OCI-M2 (cell line): Measurements from ENCODE around the gene SCN3A.

ENCODE experiments used
- DNase-seq: peaks from one replicate; lab custom pipeline; 2025; ENCODE audit not compliant: unreplicated experiment; lab: John Stamatoyannopoulos, UW

SCN3A gene

DNA sequence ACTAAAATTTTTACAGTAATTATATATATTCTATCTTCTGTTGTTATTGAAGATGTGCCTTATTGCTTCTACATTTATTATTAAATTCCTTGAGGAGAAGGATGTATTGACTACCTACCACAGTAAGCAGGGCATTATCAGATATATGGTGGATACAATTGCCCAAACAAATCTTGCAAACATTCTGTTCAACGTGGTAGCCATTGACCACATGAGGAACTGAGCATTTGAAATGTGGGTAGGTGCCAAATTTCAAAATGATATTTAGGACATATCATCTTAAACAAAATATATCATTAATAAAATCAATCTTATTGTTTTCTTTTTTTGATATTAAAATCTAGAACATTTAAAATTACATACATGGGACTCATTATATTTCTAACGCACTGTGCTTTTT is 11.1 kb downstream of the SCN3A start:
- no peak for DNase-seq

DNA sequence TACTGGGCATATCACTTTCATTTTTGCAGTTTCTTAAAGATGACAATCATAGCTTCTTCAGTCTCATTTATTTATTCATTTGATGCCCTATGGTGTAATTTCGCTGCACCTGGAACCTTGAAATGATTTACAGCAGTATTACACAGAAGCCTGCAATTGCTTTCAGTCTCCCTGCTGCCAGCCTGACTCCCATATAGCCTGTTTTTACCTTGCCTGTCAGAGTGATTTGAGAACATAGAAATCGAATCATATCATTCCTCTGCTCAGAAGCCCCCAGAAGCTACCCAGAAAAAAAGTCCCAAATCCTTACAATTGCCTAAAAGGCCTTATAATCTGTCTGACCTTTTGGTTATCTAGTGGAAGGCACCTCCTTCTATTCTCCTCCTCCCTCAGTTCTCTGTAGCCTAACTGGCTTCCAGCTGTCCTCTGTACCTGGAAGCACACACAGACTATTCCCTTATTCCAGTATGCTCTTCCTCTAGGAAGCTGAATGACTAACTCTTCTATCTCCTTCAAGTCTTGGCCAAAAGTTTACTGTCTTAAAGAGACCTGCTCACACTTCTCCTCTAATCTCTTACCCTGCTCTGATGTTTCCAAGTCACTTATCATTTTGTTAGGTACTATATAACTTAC is 12.6 kb downstream of the SCN3A start:
- DNase-seq: no peak

DNA sequence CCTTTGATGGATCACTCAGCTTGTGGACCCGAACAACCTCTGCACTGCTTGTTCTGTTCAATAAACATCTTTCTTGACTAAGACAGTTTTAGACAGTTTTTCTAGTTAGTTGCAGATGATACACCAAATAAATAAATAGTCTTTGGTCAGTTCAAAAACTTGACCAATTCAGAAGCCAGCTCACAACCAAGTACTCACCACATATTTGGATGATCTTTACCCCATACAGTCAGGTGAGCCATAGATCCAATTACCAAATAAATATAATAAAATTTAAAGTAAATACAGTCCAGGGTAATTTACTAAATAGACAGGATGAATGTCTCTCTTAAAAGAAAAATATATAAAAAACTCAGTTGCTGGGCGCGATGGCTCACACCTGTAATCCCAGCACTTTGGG is 18.2 kb downstream of the SCN3A start:
- DNase-seq: no peak

DNA sequence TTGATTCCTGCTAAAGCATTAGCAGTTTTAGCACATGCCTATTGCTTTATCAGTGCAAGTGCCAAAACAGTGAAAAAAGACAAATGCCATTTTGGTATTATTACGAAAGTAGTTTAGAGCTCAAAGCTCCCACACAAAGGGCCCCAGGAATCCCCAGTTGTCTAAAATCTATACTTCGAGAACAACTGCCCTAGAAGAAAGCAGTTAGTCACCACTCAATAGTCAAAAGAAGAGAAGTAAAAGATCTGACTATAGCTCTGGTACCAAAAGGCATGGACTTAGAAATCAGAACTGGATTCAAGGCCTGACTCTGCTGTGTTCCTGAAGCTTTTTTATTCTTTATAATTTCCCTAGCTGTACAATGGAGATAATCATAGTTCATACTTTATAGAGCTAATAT is 21.8 kb downstream of the SCN3A start:
- no peak for DNase-seq

DNA sequence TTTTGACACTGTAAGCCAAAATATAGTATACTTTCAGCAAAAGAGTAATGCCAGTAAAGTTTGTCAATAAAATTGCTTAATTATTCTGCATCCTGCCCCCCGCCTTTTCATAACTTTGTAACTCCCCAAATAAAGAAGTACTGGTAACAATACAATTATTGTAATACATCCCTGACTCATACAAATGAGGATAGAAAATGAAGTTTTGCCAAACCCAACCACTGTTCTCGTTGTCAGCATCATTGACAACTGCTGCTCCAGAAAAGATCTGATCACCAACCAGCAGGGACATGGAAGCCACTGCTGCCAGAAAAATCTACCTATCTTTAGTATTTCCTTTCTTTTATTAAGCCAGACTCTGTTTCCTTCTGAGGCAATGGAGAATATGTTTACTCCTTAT is 27.1 kb downstream of the SCN3A start:
- no peak for DNase-seq

DNA sequence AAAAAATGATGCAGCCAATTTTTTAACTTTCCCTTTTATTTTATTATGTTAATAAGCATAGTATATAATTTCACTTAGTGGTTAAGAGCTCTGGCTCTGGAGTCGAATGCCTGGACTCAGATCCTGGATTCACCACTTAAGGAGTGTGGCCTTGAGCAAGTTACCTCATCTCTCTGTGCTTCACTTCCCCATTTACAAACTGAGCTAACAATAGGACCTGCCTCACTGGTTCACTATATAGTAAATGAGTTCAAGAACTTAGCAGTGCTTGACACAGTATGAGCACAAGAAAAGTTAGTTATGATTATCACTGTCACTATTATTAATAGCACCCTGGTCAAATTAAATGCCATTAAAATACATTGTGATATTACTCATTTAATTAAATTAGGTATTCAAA is 30.6 kb downstream of the SCN3A start:
- DNase-seq: no peak

DNA sequence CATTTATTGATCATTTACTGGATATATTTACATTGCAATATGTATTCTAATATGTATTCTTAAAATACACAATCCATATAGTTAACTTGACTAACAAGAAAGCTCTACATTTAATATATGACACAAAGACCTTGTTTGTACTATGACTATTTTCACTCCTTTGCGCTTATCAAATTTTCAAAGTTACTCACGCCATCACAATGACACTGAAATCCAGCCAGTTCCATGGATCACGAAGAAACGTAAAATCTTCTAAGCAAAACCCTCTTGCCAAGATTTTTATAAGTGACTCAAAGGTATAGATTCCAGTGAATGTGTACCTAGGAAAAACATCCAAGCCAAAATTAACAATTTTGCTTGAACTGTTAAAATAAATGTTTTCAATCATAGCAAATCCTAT is 39.6 kb downstream of the SCN3A start:
- no peak for DNase-seq

DNA sequence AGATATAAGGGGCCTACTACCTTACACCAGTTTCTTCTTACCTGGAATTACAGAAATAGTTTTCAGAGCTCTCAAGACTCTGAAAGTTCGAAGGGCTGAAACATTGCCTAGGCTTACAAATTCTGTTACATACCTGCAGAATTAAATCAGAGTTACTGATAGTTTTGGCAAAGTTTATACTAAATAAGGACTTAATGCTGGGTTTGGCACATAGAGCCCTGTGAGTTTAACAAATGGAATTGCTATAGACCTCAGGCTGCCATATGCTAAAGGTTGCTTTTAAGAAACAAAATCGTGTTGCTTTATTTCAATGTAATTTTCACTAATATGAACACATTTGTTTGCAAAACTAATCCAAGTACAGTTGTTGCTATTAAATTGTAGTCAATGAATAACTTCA is 40.1 kb downstream of the SCN3A start:
- no peak for DNase-seq

DNA sequence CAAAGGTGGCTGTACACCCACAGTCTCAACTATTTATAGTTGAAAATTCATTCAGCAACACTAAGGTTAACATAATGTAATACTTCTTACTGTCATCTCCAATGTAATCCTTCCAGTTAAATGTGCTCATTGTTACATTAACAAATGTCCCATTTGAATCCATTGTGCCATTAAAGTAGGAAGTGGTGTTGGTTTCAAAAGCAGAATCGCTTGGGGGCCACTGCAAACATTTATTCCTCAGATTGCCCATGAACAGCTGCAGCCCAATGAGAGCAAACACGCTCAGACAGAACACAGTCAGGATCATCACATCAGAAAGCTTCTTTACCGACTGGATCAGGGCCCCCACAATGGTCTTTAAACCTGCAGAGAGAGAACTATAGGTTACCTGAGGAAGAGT is 41.4 kb downstream of the SCN3A start:
- DNase-seq: no peak

DNA sequence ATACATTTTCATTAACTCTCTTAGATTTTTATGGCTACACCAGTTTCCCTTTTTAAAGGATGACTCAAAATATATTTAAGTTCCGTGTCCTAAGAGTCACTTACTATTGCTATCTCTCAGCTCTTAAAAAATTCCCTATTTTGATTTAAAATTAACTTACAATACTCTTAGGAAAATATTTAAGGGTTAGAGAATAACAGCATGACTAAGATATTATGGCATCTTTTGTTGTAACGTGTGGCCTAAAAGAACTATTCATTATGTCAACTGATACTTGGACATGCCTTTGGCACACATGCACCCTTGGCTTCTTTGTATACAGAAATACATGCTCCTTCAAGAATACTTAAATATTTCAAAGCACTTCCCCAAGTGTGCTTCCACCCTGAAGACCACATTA is 42.3 kb downstream of the SCN3A start:
- DNase-seq: no peak

DNA sequence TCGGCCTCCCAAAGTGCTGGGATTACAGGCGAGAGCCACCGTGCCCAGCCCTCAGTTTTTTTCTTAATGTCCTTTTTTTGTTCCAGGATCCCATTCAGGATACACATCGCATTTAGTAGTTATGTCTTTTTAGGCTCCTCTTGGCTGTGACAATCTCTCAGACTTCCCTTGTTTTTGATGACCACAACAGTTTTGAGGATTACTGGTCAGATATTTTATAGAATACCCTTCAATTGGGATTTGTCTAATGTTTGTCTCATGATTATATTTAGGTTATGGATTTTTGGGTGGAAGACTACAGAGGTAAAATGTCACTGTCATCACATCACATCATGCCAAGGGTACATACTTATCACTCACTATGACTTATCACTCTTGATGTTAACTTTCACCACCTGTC is 46.7 kb downstream of the SCN3A start:
- no peak for DNase-seq

DNA sequence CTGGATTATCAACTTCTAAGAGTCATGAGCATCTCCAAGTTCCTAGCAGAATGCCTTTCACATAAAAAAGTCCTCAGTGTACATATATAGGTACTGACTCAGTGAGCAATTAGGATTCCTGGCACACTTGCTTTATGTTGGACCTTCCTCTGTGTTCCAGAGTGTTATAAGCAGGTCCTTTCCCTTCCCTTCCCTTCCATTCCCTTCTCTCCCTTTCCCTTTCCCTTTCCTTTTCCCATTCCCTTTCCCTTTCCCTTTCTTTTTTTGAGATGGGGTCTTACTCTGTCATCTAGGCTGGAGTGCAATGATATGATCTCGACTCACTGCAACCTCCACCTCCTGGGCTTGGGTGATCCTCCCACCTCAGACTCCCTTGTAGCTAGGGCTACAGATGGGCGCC is 48.7 kb downstream of the SCN3A start:
- no peak for DNase-seq

DNA sequence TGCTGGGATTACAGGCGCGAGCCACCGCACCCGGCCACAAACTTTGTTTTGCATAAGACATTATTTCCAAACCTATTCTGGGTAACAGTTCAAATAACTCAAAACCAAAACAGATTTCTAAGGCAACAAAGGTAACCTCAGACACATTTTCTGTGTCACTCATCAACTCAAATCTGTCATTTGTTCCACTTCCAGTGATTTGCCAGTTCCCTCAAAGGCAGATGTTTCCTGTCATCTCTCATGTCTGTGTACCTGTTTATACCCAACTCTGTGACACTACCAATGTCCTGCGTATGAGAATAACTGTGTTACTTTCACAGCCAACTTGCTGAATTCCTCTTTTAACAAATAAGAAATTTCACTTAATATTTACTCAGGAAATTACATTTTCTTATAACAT is 54.4 kb downstream of the SCN3A start:
- no peak for DNase-seq

DNA sequence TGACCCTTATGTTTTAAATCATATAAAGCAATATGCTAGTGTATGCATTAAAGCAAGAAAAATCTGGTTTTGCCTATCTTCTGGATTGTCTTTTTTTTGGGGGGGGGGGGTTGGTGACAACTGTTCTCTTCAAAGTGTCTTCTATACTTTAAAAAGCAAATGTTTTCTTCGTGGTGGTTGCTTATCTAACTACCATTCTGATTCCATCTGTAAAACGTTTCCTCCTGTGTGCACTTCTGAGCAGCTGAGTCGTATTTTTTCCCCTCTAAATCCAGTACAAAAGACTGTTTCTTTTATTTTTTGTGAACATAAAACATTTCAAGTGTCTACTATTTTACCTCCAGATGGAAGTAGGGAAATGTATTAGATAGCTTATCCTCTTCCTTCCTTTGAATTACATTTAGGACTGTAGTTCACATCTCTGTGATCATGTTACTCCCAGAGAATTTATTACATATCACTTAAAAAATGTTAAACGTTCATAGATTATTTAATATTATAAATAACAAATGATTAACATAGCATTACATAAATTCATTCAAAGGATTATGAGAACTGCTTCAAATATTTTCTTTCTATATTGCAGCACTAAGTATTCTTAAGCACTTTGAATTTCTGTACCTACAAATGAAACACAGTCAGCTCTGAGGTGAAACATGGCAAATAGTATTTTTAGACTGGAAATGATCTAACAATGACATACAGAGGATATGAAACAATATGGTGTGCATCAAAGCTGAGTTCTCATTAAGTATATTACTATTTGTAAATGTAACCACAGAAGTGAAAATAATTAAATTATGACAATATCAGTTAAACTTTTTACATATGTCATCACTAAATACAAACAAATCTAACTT is 56.4 kb downstream of the SCN3A start:
- no peak for DNase-seq

DNA sequence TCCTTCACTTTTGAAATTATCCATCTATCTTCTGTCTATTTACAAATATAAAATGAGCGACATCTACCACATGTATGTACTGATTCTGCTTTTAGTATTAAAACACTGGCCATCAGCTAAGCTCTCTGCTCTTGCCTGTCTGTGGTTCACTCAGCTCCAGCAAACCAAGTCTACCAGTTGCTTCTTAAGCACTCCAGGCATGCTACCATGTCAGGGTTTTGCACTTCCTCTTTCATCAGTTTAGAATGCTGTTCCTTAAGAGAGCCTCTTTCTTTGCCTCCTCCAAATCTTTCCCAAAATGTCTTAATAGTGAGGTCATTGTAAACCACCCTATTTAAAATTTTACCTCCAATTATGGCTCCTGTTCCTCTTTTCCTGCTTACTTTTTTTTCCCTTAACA is 59.5 kb downstream of the SCN3A start:
- DNase-seq: no peak

DNA sequence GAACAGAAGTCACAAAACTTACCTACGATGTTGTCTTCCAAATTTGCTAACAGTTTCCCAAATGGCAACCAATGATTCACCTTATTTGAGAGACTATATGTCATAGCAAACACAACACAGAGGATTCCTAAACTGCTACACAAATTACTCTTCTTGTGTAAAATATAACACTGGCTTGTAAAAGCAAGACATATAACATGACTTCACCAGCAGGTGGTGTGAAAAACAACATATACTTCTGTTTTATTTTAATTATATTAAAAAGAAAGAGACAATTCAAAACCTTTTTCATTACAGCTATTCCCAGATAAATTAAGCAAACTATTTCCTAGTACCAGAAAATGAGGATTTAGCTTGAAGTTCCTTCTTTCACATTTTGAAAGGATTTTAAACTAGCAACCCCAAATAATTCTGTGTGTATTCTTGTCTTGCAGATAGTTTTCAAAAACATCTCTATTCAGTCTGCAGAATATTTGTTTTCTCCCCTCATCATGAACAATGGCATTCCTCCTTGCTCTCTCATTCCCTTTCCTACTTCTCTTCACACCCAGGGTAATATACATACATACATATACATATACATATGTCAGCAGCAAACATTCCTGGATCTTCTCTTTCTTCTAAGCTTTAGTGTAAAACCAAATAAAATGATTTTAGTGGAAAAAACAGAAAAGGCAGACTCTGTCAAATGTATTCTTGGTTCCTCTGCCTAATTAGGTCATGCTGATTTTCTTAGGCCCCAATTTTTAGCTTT is 62.1 kb downstream of the SCN3A start:
- DNase-seq: no peak

DNA sequence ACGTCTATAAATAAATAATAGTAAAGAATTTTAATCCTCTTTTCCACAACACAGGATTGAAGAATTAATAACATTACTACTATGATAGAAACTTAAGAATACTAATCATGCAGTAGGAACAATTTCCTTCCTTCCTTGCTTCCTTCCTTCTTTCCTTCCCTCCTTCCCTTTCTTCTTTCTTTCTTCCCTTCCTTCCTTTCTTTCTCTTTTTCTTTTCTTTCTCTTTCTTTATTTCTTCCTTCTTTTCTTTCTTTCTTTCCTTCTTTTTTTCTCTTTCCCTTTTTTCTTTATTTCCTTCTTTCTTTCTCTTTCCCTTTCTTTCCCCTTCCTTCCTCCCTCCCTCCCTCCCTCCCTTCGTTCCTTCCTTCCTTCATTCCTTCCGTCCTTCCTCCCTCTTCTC is 77.6 kb downstream of the SCN3A start:
- DNase-seq: no peak

DNA sequence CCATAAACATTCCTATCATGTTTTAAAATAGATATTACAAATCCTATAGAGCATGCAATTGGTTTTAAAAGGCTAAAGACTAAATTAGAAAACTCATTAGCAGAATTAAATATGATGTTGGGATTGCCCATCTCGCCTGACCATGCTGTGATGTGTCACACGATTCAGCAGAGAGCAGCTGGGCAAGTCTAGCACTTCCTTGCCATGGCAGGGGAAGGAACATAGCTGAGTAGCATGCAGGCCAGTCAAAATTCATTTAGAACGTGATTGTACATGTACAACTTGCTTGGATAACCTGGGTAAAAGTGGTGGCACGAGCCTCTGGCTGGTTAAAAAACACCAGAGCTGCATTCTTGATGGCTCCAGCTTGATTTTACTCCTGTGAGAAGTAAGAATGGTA is 81.3 kb downstream of the SCN3A start:
- no peak for DNase-seq

DNA sequence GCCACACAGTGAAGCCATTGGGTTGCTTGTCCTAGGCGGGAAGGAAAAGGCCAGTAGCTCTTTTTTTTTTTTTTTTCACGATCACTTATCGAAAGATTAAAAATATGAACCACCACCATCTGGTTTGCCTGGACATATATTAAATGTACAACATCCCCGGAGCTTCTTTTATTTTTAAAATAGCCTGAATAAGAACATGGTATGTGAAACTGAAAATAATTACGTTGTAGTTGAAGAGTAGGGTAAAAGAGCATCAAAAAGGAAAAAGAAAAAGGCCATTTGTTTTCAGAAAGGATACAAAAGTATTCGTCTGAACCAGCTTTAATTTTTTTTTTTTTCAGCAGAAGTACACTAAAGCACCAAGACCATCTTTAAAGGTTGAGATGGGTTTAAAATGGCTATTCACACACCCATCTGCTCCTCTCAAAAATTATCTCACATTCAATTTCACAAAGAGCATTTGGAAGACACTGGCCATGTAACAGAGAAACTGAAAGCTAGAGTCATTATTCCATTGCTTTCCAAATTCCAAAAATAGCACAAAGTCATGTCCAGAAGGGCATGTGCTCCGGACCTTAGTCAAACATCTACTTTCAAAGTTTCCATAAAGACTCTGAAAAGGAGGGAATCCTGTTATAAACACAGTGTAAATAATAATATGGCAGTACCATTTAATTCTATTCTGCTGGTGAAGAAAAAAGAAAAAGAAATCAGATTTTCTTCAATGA is 82.9 kb downstream of the SCN3A start:
- no peak for DNase-seq

DNA sequence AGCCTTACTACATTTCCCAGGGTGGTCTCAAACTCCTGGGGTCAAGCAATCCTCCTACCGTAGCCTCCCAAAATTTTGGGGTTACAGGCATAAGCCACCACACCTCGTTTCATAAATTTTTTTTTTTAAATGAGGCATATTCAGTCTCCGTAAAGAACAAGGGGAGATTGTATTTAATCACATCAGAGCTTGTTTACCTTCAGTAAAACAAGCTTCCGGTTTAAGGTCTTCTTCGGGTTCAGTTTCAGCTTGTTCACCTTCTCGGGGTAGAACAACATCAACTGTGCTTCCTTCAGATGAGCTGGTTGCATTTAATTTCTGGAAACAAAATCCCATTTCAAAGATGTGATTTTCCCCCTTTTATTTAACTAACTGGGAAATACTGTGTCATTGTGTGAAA is 88.6 kb downstream of the SCN3A start:
- no peak for DNase-seq

DNA sequence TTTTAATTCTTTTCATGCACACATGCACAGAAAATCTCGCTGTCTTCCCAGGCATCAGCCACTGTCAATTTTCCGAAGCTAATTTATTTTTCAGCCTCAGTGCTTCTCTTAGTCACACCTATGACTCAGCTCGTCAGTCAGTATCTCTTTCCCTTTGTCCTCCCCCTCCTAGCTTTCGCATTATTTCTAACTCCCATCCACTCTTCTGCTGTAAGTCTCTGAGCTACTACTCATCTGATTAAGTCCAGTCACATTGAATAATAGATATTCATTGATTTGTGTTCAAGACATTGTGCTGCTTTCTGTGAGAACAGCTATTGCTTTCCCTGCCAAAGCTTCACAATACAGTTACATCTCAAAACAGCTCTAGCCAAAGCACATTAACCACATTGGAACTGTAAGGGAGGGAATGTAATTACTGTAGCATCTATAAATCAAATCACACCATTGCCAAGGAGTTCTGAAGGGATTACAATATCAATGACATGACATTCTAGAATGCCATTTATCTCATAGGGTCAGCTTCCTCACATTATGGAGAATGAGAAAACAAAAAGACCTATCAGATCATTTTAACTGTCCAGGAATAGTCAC is 89.4 kb downstream of the SCN3A start:
- DNase-seq: no peak
